Measurements from ENCODE around the gene TEK.

TEK gene

DNA sequence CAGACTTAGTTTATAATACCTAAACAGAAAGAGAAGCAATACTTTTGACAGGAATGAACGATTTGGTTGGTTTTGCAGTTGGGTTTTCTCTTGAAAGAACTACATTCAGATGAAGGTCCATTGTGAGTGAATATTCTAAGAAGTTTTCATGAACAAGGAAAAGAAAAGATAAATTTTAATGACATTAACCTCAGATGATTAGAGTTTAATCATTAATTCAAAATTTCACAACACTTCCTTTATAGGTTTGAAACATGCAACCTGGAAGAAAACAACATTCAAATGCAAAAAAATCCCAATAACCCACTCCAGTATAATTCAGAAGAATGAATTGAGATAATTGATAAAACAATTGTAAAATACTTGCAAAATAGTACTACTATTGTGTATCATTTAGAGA, 164.2 kb downstream of the TEK start:
- DNase-seq (ENCODE audit: low read depth) = no peak
- TF ChIP-seq, protein P1, sequence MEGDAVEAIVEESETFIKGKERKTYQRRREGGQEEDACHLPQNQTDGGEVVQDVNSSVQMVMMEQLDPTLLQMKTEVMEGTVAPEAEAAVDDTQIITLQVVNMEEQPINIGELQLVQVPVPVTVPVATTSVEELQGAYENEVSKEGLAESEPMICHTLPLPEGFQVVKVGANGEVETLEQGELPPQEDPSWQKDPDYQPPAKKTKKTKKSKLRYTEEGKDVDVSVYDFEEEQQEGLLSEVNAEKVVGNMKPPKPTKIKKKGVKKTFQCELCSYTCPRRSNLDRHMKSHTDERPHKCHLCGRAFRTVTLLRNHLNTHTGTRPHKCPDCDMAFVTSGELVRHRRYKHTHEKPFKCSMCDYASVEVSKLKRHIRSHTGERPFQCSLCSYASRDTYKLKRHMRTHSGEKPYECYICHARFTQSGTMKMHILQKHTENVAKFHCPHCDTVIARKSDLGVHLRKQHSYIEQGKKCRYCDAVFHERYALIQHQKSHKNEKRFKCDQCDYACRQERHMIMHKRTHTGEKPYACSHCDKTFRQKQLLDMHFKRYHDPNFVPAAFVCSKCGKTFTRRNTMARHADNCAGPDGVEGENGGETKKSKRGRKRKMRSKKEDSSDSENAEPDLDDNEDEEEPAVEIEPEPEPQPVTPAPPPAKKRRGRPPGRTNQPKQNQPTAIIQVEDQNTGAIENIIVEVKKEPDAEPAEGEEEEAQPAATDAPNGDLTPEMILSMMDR (IDR thresholded peaks at IDR 0.05; ENCODE audit: low read depth, low read length, missing control alignments) = no peak
- no peak overlapping the region for H3K4me3 ChIP-seq (ENCODE audit: low read depth, low read length)

DNA sequence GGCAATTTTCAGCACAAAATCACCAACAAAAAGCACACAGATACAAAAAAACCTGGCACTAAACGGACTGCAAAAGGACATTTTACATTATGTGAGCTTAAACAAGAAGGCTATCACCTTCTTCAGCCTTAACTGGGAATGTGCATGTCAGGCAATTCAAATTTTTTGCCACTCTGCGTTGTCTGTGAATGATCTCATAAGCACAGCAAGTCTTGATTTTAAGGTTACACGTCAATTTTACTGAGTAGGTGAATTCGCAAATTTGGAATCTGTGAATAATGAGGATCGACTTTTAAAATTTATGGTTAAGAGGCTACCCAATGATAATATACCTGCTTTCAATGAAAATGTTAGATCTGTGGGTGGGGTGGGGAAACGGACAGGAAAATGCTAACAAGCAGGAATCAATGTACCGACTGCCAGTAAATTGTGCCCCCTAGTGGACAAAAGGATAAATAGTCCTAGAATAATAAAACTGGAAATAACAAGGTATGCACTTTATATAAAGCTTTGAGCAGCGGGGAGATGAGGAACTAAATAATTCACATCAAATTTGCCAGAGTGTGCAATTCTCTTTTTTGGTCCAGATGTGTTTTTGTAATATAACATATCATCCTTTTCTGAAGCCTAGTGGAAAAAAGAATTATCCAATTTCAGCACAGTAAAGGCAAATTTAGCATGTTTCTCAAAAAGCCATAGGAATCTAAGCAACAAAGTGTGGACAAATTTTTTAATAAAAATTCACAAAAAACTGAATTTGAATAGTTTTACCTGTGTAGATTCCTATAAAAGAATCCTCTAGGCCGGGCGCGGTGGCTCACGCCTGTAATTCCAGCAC, 167.4 kb downstream of the TEK start:
- no peak for DNase-seq (ENCODE audit: low read depth)
- TF ChIP-seq, protein P1 (IDR thresholded peaks at IDR 0.05; ENCODE audit: low read depth, low read length, missing control alignments) = peak; percentile 64
- H3K4me3 ChIP-seq (ENCODE audit: low read depth, low read length) = no peak overlapping the region

DNA sequence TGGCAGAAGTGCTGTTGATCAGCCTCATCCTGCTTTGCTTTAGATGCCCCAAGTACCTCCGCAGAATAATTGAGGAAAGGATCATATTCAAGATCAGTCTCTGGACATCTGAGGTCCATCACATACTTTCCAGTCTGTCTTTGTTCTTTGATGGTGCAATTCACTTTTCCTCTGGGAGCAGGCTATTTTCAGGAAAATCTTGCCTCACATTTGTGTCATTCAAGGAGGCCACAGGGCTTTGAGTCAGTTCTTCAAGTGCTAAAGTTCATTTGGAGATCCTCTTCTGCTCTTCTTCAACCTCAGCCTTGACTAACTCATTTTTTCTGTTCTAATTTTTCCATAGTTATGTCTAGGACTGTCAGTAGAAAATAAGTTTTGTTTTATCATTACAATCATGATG, 169.3 kb downstream of the TEK start:
- no peak overlapping the region for H3K4me3 ChIP-seq (ENCODE audit: low read depth, low read length)
- TF ChIP-seq, protein P1 (IDR thresholded peaks at IDR 0.05; ENCODE audit: low read depth, low read length, missing control alignments) = no peak
- no peak for DNase-seq (ENCODE audit: low read depth)

DNA sequence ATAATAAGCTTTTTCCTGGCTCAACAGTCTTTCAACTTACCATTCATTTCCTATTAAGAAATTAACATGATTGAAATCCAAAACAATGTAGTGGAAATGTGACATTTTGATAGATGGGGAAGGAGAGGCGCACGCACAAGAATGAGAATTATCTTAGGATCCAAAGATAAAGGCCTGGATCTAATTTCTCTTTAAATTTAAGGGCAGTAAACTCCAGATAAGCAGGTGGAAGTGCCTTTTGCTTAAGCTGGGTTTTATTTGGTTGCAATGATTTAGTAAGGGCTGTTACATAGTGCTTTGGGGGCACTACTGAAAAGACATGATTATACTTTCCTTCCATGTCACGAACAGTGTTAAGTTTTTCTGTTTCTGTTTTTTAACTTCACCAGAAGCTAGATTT, 170.6 kb downstream of the TEK start:
- no peak overlapping the region for H3K4me3 ChIP-seq (ENCODE audit: low read depth, low read length)
- no peak for DNase-seq (ENCODE audit: low read depth)
- TF ChIP-seq, protein P1 (IDR thresholded peaks at IDR 0.05; ENCODE audit: low read depth, low read length, missing control alignments) = no peak

Measured in GM12864 (cell line).